NCI-H774 (cell line): Measurements from ENCODE around the gene ABI2.
"Not testable (repeated sequence)": the region's sequence is repeated elsewhere in the genome, so short reads cannot be mapped to it uniquely, and the experiment has no call there.

Source experiments
- DNase-seq: peaks from one replicate; lab custom pipeline; 2025; lab: John Stamatoyannopoulos, UW

Gene ABI2

GRCh38 chr2:203359450-203359849 is 31.3 kb downstream of the ABI2 start:
- DNase-seq: no peak

DNA sequence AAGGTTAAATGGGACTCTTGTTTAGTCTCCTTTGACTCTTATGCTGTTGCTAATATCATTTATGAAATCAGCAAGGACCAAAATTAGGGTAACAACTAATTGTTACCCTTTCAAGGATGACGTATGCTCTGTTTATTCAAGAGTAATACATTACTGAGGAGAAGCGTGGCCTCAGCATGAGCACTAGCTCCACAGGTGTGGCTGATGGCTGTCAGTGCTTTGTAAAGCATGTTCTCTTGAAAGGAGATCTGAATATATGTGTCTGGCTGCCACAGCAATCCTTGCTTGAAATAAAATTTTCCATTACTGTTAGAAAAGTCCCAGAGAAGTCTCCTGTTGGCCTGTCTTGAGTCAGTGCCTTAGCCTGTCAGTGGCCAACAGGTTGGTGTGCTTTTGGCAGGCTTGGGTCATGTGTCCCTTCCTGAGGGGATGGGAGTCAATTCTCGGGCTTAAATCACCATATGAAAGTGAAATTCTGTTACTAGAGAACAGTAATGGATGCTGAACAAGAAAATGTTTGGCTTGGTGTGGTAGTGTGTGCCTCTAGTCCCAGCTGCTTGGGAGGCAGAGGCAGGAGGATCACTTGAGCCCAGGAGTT is 32.7 kb downstream of the ABI2 start:
- peak; percentile 48 for DNase-seq

GRCh38 chr2:203361495-203361894 is 33.3 kb downstream of the ABI2 start:
- DNase-seq: no peak

DNA sequence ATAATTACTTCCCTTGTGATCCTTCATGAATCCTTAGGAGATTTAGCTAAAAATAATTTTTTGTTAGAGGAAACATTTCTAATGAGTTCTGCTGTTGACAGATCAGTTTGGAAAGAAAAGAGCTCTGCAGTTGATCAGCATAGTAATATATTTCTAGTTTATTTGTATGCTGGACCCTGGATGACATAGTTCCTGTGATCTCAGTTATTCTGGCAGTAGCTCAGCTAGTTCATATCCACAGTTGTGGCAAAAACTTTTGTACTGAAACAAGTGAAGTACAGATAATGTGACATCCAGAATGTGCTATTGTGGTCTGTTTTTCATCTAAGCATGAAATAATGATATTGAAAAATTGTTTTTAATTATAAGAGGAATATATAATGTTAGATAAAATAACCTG is 33.7 kb downstream of the ABI2 start:
- DNase-seq: no peak

DNA sequence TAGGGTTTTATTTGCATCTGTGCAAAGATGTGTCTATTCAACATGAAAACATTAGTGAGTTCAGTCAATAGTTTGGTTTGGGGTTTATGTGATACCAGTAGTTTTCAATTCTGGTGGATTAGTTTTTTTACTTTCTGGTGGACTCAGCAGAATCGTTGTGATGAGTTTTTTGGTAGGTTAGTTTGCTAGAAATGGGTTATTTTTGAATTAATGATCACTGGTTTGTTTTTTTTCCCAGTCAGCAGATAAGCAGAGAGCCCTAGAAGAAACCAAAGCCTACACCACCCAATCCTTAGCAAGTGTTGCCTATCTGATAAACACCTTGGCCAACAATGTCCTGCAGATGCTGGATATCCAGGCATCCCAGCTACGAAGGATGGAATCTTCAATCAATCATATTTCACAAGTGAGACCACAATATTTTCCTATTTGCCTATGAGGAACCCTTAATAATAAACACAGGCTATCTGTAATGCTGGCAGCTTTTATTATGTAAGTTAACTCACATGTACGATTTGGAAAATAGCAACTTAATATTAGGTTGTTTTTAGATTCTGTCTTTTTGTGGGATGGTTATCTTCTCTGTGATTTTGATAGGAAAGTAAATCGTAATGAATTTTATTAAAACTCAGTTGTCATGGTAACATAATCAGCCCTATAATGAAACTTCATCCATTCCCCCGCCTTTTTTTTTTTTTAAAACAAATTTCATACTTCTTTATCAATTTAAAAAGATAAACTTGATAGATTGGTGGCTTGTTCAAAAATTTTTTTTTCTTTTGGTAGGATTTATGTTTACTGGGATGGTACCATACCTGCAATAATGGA is 38.7 kb downstream of the ABI2 start:
- DNase-seq: no peak

GRCh38 chr2:203372706-203373105 is 44.5 kb downstream of the ABI2 start:
- DNase-seq: not testable (repeated sequence)

DNA sequence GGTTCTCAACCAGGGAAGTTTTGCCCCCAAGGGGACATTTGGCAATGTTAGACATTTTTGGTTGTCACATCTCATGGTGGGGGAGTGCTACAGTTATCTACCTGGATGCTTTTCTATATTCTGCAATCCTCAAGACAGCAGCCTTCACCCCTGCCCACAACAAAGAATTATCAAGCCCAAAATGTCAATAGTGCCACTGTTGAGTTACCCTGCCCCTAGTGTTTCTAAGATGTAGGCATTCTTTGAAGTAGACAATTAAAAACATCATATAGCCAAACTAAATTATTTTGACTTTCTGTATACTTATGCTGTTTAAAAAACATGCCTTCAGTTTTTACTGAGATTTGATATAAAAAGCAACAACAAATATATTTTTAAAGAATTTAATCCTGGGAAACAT is 48.0 kb downstream of the ABI2 start:
- no peak for DNase-seq

DNA sequence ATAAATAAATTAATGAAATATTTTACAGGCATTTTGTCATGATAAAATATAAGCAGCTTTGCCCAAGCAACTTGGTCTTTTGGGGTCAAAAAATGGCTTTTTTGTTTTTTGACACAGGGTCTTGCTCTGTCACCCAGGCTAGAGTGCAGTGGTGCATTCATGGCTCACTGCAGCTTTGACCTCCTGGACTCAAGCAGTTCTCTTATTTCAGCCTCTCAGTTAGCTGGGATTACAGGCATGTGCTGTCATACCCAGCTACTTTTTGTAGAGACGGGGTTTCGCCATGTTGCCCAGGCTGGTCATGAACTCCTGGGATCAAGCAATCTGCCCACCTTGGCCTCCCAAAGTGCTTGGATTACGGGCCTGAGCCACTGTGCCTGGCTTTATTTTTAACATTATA is 51.0 kb downstream of the ABI2 start:
- no peak for DNase-seq

GRCh38 chr2:203383038-203383437 is 54.8 kb downstream of the ABI2 start:
- no peak for DNase-seq

DNA sequence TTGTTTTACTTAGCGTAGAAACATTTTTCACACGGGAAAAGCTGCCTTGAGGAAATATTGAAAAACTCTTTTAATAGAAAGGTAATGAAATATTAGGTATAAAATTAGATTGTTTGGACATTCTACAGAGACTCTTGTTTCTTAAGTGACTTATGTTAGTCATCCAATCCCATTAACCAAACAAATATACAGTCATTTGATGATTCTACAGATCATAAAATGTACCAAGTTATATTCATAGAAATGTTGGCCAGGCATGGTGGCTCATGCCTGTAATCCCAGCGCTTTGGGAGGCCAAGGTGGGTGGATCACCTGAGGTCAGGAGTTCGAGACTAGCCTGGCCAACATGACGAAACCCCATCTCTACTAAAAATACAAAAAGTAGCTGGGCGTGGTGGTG is 60.0 kb downstream of the ABI2 start:
- DNase-seq: not testable (repeated sequence)

DNA sequence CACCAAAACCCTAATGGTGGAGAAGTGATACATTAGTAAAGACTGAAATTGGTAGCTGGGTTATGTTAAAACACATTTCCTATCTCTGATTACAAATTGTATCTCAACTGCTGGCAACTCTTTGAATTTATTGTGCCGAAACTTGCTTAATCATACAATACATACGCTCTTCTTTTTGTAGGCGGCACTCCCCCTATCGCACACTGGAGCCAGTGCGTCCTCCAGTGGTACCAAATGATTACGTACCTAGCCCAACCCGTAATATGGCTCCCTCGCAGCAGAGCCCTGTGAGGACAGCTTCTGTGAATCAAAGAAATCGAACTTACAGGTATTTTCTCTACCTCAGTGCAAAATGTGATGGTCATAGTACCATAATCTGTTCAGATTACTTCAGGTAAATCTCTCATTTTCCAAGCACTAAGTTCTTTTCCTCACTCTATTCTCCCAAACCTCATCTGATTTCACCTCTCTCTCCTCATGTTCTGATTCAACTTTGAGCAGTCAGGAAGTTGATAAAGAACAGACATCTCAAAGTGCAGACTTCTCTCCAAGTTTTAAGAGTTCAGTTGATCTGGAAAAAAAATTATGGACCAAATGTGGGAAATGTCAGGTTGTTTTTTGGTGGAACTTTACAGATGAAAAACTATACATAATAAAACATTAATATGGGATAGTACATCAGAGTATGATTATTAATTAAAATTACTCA is 66.5 kb downstream of the ABI2 start:
- no peak for DNase-seq

- DNase-seq: no peak
Observed at GRCh38 chr2:203395858-203396257, 67.7 kb downstream of the ABI2 start.

DNA sequence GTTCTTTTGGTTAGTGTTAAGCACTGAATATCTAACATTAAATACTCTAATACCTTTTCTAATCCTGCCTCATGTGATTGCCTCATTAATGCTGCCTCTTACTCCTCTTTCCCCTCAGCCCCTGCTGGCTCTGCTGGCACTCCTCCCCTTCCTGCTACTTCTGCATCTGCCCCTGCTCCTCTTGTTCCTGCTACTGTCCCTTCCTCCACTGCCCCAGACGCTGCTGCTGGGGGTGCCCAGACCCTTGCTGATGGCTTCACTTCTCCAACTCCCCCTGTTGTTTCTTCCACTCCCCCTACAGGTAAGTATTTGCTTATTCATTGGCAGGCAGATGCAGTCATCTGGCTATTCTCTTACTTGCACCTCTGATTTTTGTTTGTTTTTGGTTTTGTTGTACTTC is 68.5 kb downstream of the ABI2 start:
- DNase-seq: no peak

- DNase-seq: no peak
Observed at GRCh38 chr2:203399031-203399430, 70.8 kb downstream of the ABI2 start.

GRCh38 chr2:203400805-203401585 is 72.8 kb downstream of the ABI2 start:
- DNase-seq: no peak

DNA sequence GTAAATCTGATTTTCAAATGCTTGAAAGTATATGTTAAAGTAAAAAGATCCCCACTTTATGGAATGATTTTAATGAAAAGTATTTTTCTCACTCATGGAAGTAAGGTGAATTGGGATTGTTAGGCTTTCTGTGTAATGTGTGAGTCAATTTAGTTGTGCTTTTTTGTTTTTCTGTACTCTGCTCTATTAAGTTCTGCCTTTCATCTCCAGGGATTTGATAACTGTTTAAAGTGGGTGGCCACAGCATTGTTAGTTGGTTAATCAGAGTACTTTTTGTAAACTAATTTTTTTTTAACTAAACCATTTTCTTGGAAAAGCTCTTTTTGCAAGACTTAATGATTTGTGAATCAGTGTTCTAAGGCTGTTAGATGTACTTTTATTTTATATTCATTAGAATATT is 76.8 kb downstream of the ABI2 start:
- no peak for DNase-seq

DNA sequence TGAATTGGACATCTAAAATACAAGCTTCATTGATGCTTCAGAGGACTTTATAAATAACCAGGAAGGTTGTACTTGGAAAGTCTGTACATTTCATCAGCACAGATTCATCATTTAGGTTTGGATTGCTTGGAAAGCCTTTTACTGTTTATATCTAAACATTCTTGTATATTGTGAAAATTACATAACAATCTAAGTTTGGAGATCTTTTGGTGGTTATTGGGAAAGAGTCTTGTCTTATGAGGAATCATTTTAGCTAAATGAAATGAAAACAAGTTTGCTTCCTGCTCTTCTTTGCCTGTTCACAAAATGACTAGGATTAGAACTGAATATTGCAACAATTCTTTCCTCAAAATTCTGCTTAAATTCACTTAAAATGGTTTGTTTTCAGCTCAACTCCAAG is 79.3 kb downstream of the ABI2 start:
- DNase-seq: no peak

GRCh38 chr2:203412546-203413331 is 84.5 kb downstream of the ABI2 start:
- no peak for DNase-seq

DNA sequence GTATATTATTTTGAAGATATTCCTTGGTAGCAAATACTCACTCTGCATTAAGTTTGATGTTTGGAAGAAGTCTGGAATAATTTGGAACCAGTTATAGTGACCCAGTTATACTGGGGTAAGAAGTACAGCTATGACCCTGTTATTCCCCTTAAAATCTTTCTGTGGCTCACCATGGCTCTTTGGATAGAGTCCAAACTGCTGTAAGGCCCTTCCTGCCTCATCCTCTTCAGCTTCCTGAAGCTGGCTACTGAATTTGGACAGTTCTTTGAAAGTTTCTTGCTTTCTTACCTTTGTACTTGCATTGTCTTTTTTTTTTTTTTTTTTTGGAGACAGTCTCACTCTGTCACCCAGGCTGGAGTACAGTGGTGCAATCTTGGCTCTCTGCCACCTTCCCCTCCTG is 85.6 kb downstream of the ABI2 start:
- DNase-seq: no peak

DNA sequence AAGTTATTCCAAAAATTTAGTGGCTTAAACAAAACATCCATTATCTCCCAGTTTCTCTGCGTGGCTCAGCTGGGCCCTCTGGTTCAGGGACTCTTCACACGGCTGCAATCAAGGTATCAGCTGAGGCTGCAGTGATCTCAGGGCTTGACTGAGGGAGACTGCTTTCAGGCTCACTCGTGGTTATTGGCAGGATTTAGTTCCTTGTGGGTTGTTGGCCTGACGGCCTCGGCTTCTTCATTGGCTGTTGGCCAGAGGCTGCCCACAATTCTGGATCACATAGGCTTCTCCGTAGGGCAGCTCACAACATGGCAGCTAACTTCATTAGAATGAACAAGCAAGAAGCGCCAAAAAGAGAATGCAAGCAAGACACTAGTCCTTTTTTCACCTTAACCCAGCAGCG is 90.1 kb downstream of the ABI2 start:
- DNase-seq: no peak

DNA sequence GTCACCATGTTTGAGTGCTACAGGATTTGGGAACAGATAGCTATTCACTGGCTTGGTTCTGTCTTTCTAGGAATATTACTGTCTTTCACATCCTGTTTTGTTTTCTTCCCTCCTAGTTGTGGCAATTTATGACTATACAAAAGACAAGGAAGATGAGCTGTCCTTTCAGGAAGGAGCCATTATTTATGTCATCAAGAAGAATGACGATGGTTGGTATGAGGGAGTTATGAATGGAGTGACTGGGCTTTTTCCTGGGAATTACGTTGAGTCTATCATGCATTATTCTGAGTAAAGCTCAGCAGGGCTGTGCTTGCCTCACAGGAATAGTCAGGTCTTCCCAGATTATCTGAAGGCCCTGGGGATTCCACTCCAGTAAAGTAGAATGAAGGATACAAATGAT is 98.9 kb downstream of the ABI2 start:
- no peak for DNase-seq

GRCh38 chr2:203429643-203430042 is 101.4 kb downstream of the ABI2 start:
- not testable (repeated sequence) for DNase-seq
